GM19035 (cell line): ENCODE data around the gene AAR2.

Source experiments
- ATAC-seq: cut with Tn5 transposase; IDR thresholded peaks from one replicate; pipeline ENCODE4 v1.9.1; 2021; ENCODE audit not compliant: unreplicated experiment

The AAR2 gene

DNA sequence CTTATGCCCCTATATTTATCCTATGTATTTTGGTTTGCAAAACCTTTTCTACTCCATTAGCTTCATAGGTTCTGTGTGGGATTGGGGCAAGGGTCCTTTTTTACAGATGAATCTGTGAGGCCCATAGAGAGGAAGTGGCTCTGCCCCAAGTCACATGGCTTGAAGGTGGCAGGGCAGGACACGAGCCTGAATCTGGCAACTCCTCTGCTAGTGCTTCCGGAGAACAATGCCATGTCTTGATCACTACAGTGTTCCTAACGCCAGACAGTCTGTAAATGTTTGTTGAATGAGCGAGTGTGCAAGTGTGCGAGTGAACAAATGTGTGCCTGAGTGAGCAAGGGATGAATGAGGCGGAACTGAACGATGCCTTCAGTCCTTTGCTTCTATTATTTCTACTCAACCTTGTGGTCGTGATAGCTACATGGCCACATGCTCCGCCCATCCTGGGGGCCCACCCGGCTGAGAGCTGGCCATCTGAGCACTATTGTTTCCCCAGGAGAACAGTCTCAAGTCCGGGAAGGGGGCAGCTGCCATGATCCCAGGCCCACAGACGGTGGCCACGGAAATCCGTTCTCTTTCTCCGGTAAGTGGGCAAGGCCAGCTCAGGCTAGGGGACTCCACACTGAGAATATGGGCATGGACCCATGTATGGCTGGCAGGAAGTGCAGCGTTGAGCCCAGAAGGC, 17.8 kb upstream of the AAR2 start:
- ATAC-seq, result no peak

DNA sequence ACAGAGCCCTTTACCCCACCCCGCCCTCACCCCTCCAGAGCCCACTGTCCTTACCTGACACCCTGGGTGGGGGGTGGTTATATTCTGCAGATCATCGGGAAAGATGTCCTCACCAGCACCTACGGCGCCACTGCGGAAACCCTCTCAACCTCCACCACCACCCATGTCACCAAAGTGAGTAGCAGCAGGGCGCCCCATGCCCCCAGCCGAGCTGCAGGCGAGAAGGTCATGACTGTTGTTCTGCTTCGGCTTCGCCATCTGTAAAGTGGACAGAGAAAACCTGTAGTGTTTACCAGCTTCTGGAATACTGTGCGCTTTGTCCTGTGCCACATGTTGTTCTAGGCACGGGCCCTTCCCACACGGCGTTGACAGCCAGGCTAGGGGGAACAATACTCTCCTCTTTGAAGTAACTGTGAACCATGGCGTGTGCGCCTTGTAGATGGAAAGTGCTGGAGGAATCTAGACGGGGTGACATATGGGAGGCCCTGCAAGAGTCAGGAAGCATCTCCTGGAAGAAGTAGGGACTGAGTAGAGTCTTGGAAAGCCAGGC, 16.5 kb upstream of the AAR2 start:
- no peak for ATAC-seq

DNA sequence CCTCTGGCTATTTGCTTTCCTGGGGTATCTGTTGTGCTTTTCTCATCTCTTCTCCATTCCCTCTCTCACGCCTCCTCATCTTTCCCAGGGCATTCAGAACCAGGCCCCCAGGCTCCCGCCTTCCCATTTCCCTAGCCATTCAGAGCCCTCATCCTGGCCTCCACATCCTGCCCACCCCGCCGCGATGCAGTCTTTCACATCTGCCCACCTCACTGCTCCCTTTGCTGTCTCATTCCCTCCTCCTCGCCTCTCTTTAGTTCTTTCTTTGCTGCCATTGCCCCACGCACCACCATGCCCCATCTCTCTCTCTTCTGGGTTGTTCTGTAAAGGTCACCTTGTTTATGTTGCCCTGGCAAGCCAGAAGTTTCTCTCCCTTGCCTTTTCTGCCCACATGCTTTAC, 10.6 kb upstream of the AAR2 start:
- no peak for ATAC-seq

DNA sequence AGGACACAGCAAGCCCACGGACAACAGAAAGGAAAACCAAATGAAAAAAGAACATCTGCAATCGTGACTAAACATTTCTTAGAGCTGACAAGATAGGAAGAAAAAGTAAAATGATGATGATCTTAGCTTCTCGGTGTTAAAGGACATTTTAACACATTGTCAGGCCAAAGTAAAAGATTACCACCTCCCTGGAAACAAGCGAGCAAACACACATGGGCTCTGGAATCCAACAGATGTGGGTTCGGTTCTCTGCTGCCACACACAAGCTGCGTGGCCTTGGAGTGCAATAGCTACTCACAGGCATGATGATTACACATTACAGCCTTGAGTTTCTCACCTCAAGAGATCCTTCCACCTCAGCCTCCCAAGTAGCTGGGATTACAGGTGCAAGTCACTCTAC, 7.5 kb upstream of the AAR2 start:
- ATAC-seq, result no peak

DNA sequence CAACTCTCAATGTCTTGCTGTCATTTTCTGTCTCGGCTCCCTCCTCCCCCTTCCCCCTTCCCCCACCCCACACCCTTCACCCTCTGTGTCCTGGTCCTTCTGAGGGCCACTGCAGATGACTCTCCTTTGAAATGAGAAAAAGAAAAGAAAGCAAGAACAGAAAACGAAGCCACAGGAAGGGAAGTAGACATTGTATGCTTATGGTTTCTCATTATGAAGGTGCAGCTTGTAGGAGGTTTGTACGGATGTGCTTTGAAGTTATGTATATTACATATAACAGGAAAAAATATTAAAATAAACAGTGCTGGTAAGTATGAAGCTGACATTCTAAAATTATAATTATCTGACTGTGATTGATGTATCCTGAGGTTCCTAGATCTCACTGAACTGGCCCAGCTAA, 6.3 kb upstream of the AAR2 start:
- no peak for ATAC-seq

DNA sequence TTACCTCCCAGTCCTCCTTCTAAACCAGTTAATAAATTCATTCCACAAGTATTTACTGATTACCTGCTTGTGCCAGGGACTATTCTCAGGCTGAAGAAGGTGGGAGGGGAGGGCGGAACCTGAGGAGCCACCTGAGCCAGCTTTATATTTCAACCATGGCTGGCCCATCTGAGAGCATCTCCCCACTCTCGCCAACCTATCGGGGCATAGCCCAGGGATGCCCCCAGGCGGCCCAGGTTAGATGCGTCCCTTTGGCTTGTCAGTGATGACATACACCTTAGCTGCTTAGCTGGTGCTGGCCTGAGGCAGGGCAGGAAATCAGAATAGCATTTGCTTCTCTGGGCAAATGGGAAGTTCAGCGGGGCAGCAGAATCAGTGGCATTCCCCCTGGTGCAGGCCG, 4.9 kb upstream of the AAR2 start:
- no peak for ATAC-seq

DNA sequence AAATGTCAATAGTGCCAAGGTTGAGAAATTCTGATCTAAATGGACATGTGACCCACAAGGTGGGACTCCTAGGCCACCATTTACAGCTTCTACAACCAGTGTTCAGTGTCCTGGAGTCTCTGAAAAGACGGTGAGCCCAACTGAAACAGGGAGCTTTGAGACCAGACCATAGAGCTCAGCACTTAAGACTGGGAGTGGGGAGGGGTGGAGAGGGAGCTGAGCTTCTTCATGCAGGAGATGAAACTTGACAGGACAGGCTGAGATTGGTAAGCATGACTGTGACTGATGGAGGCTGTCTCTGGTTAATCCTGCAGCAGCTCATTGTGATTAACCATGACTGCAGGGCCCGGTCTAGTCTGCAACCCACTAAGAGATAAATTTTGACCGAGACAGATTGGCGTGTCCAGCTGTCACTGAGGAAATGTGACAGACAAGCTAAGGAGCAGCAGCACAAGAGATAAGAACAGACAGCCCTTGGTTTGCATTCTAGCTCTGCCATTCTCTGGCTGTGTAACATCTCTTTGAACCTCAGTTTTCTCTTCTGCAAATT, 1.4 kb upstream of the AAR2 start:
- no peak for ATAC-seq

DNA sequence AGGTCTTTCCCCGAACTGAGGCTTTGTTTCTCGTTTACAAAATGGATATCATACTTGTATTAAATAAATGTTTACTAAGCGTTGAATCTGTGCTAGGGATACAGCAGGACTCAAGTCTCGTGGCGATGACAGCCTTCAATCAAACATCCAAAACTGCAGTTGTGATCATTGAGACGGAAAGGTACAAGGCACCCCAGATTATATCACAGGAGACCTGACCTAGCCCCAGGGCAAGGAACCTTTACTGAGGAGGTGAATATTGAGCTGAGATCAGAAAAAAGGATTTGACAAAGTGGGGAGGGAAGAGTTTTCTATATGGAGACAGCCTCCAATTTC, 476 bp downstream of the AAR2 start:
- no peak for ATAC-seq

DNA sequence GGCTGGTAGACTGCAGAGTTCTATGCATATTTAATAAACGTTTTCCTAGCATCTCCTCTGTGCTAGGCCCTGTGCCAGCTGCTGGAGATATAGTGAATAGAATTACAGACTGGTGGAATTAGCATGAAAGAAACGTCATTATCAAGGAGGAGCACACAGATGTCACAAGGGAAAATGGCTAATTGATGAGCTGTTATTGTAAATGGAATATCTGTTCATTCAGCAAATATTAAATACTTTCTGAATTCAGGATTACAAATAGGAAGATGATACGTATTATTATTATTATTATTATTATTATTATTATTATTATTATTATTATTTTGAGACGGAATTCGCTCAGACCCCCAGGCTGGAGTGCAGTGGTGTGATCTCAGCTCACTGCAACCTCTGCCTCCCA, 1.2 kb downstream of the AAR2 start:
- no peak for ATAC-seq

DNA sequence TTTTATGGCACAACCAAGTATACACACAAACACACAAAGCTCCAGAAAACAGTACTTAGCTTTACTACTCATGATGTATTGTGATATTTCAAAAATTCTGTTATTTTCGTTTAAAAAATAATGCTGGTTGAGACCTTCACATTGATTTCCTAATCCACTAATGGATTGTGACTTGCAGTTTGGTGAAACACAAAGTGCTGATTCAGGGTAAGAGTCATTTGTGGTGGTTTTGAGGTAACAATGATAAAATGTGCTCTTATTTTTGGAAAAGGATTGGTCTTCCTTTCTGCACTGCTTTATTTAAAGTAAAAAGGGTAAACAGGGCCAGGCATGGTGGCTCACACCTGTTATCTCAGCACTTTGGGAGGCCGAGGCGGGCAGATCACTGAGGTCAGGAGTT, 1.9 kb downstream of the AAR2 start:
- ATAC-seq, result no peak

DNA sequence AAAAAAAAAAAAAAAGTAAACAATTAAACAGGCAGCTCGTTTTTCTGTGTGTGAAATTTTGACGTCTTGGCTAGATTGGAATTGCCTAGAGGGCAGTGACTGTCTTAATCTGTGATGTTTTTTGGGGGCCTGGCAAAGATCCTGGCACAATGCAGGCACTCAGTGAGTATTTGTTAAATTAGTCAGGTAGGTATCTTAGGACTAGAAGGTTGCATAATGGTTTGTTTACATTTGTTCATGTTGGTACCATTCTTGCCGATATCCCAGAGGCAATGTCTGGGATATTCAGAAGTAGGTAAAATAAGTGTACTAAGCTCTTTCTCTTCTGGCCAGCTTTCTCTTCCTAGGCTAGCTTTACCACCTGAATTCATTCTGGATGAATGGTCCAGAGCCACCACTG, 2.5 kb downstream of the AAR2 start:
- ATAC-seq, result no peak

DNA sequence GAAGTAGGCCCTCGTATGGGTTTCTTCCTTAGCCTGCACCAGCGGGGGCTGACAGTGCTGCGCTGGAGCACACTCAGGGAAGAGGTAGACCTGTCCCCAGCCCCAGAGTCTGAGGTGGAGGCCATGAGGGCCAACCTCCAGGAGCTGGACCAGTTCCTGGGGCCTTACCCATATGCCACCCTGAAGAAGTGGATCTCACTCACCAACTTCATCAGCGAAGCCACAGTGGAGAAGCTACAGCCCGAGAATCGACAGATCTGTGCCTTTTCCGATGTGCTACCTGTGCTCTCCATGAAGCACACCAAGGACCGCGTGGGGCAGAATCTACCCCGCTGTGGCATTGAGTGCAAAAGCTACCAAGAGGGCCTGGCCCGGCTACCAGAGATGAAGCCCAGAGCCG, 3.8 kb downstream of the AAR2 start:
- ATAC-seq, result no peak

DNA sequence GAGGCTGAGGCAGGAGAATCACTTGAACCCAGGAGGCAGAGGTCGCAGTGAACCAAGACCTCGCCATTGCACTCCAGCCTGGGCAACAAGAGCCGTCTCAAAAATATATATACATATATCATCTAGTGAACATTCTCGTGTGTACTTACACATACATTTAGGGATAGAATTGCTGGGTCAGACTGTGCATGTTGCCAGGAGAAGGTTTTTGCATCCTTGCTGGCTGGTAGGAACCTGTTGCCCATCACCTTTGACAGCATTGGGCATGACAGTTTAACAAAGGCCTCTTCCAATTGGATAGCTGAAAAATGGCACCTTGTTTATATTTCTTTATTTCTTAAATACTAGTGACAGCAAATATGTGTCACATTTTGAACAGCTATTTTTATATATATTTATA, 5.4 kb downstream of the AAR2 start:
- ATAC-seq, result no peak

DNA sequence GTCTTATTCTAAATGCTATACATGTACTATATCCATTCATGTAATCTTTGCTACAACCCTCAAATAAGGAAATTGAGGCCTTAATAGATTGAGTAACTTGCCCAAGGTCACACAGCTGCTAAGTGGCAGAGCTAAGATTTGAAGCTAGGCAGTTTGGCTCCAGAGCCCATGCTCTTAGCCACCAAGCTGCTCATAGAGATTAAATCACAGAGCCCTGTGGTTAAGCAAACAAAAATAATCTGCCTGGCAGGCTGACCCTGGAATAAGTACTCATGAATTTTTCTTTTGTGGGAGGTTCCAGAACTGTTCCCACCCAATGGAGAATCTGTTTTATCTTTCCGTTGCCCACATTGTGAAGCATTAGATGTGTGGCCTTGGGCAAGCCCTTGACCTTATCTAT, 7.4 kb downstream of the AAR2 start:
- ATAC-seq, result no peak

DNA sequence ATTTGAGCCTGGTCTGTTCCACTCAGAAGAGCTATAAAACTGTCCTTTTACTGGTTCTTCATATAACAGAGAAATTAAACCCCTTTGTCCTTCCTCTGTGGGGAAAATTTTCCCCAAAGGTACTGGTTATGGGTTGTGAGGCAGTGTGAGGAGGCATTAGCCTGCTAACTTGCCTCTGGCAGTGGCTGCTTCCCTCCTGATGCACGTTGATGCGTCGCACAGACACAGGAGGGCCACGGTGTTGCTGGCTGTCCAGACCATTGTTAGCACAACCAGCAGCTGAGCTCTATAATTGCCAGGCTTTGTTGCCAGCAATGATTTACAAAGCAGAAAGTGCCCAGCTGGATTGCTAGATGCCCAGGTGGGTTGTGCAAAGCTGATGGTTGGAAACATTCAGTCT, 10.1 kb downstream of the AAR2 start:
- no peak for ATAC-seq

DNA sequence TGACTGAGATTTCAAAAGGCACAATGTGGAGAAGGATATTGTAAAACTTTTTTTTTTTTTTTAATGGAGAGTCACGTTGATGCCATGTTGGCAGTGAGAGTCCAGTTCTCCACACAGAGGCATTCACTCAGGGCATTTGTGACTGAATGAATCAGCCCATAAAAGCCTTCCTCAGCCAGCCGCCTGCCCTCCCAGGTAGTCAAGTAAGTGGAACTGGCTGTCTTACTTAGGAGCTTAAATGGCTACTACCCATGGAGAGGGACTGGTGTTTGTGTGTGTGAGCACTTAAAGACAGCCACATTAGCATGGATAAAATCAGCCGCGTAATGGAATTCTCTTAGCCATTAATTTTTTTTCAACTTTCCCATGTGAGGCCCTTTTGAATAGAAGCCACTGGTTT, 12.6 kb downstream of the AAR2 start:
- no peak for ATAC-seq

DNA sequence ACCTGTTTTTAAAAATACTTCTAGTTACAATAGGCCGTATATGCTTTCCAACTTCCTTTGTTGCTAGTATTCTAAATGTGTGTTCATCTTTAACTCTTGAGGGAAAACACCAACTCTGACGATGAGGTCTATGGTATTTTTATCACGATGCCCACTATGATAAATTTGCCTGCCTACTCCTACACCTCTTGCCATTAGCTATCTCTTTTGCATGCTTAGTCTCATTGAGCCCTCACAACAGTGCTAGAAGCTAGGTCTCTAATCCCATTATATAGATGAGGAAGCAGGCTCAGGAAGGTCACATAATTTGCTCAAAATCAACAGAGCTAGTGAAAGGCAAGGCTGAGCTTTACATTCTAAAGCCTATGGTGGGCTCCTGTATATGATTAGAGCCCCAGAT, 13.2 kb downstream of the AAR2 start:
- no peak for ATAC-seq

DNA sequence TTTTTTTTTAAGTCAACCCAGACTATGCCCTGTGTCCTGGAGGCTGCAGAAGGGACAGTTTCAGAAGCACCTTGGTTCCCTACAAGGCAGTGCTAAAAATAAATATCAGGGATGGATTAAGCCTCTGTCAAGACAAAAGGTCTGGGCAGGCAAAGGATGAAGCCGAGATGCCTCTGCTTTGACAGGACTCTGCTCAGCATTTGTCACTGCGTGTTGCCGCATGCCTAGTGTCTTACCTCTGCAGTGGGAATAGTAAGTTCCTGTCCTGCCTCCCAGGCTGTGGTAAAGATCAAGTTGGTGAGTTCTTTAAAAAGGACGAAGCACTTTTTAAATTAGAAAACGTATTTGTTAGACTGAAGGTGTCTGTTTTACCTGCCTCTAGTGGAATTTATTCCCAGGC, 15.1 kb downstream of the AAR2 start:
- no peak for ATAC-seq

DNA sequence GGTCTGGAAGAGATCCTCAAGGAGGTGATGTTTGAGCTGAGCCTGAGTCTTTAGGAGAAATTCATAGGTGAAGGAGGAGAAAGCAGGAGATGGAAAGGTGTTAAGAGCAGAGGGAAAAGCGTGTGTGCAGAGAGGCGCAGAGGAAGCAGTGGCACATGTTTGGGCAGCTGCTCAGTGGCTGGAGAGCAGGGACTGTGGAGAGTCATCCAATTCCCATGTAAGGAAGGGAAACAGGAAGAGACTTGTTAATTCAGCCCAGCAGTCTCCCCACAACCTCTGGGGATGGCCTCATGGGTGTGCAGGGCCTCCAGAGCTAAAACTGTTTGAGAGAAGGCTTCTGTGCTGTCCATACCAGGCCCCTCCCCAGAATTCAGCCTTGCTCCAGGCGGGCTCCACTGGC, 16.2 kb downstream of the AAR2 start:
- no peak for ATAC-seq

DNA sequence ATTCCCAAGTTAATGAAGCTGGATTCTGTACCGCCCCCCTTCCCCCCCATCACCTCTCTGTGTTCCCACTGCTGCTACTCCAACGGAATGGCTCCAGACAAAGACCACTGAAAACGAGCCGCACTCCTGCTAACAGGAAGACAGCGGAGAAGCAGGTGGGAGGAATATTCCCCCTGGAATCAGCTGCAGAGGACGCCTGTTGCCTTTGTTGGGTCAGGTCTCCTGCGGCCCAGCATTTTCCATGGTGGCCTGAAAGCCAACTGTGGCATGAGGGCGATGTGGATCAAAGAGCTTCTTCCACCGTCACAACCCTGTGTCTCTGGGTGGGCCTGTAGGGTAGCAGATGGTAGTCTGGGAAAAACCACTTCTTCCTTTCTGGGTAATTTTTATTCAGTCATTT, 16.8 kb downstream of the AAR2 start:
- no peak for ATAC-seq

DNA sequence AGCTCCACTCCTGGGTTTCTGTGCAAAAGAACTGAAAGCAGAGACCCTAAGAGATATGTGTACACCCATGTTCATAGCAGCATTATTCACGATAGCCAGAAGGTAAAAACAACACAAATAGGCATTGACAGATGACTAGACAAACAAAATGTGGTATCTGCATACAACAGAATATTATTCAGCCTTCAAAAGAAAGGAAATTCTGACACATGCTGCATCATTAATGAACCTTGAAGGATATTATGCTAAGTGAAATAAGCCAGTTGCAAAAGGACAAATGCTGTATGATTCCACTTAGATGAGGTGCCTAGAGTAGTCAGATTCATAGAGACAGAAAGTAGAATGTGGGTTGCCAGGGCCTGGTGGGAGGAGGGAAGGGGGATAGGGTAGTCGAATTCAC, 17.8 kb downstream of the AAR2 start:
- ATAC-seq, result no peak

DNA sequence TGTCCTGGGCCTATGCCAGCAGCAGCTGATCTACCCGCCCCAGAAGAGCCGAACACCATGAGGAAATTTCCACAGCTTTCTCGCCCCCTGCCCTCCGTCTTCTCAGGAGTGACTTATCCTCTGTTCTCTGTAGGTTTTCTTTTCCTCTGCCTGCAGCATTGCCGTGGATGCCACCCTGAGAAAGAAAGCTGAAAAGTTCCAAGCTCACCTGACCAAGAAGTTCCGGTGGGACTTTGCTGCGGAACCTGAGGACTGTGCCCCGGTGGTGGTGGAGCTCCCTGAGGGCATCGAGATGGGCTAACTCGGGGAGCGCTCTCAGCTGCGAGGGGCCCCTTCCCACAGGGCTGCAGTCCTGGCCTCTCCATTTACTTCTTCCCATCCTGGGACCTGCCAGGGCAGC, 19.2 kb downstream of the AAR2 start:
- ATAC-seq, result no peak
